WTC11 (cell line): ENCODE data around the gene CGGBP1.

ENCODE experiments used
- CREB1 ChIP-seq: sonication (generic); formaldehyde crosslinking; IDR thresholded peaks from 2 replicates; pipeline ENCODE4 v1.8.0; 2023; ENCODE audit warnings: mild to moderate bottlenecking, missing genetic modification reagents
- KAT7 ChIP-seq: sonication (generic); formaldehyde crosslinking; IDR thresholded peaks from 2 replicates; pipeline ENCODE4 v1.8.1; 2023; ENCODE audit warnings: missing genetic modification reagents, mild to moderate bottlenecking, borderline replicate concordance
- NR2C2 ChIP-seq: sonication (generic); formaldehyde crosslinking; IDR thresholded peaks from 2 replicates; pipeline ENCODE4 v1.8.0; 2022; ENCODE audit warnings: mild to moderate bottlenecking, missing genetic modification reagents
- SP1 ChIP-seq: sonication (generic); formaldehyde crosslinking; conservative IDR thresholded peaks from 2 replicates; pipeline ENCODE4 v1.8.1; 2022; ENCODE audit warnings: missing genetic modification reagents
- TF ChIP-seq, protein P1 (sequence below): fragments of 200-600 bp; IDR thresholded peaks from 2 replicates; pipeline ENCODE4 v1.8.0; 2022; ENCODE audit warnings: antibody characterized with exemption
- TF ChIP-seq, protein P2 (sequence below): sonication (generic); formaldehyde crosslinking; IDR thresholded peaks from 2 replicates; pipeline ENCODE4 v1.8.0; 2022; ENCODE audit warnings: mild to moderate bottlenecking, missing genetic modification reagents
- TF ChIP-seq, protein P3 (sequence below): sonication (generic); formaldehyde crosslinking; IDR thresholded peaks from 2 replicates; pipeline ENCODE4 v1.8.0; 2022; ENCODE audit warnings: mild to moderate bottlenecking, missing genetic modification reagents

DNA sequence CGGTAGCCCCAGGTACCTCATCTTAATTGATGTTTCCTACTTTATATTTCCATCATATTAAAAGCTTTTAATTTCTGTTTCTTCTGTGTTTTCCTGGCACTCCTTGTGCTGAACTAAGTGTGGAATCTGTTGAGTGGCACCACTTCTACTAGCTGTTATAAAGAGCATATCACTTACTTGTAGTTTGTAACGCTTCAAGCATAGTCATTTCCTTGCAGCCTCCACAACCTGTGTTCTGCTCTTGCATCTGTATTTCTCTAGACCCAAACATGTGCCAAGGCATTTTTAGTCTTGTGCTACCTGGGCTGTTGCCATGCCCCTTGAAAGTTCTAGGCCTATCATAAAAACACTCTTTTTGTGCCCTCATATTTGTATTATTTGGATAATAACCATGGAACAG lies 16.3 kb upstream of the CGGBP1 start:
- TF ChIP-seq, protein P1, sequence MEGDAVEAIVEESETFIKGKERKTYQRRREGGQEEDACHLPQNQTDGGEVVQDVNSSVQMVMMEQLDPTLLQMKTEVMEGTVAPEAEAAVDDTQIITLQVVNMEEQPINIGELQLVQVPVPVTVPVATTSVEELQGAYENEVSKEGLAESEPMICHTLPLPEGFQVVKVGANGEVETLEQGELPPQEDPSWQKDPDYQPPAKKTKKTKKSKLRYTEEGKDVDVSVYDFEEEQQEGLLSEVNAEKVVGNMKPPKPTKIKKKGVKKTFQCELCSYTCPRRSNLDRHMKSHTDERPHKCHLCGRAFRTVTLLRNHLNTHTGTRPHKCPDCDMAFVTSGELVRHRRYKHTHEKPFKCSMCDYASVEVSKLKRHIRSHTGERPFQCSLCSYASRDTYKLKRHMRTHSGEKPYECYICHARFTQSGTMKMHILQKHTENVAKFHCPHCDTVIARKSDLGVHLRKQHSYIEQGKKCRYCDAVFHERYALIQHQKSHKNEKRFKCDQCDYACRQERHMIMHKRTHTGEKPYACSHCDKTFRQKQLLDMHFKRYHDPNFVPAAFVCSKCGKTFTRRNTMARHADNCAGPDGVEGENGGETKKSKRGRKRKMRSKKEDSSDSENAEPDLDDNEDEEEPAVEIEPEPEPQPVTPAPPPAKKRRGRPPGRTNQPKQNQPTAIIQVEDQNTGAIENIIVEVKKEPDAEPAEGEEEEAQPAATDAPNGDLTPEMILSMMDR = no peak
- TF ChIP-seq SP1 = no peak
- TF ChIP-seq, protein P2, sequence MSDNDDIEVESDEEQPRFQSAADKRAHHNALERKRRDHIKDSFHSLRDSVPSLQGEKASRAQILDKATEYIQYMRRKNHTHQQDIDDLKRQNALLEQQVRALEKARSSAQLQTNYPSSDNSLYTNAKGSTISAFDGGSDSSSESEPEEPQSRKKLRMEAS (CRISPR knock-in tag) = no peak
- TF ChIP-seq, protein P3, sequence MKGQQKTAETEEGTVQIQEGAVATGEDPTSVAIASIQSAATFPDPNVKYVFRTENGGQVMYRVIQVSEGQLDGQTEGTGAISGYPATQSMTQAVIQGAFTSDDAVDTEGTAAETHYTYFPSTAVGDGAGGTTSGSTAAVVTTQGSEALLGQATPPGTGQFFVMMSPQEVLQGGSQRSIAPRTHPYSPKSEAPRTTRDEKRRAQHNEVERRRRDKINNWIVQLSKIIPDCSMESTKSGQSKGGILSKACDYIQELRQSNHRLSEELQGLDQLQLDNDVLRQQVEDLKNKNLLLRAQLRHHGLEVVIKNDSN (CRISPR knock-in tag) = no peak
- TF ChIP-seq CREB1 (CRISPR knock-in tag) = no peak
- no peak for TF ChIP-seq NR2C2 (CRISPR knock-in tag)
- no peak for TF ChIP-seq KAT7 (CRISPR knock-in tag)
